GM19099 (cell line): ENCODE results near the gene MGMT.

Experiments used
- POLR2A ChIP-seq: IDR thresholded peaks from 3 replicates; pipeline ENCODE4 v1.6.1; 2011; ENCODE audit warnings: low read depth; ENCODE audit not compliant: insufficient read length; ENCODE audit errors: extremely low read depth

Gene MGMT

DNA sequence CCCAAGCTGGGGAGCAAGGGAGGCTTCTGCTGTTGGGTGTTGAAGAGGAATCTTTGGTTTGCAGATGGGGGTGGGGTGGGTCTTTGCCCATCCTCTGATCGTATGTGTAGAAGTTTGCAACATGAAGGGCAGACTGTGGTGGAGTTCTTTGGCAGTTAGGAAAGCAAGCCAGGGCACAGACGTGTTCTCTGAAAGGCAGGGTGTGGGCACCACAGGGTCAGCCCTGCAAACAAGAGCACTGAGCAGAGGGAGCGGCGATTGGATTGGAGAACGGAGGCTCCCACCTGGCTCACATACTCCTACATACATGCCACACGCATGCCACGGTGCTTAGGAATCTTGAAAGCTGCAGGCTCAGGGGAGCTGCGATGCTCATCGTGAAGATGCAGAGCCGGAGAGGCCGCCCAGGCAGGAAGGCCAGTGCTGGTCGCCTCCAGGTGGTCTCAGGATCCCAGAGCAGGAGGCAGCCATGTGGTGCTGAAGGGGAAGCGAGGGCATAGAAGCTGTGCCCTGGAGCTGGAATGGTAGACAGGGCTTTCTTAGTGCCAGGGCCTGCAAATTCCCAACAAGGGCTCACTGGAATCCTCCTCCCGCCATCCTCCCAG, 149.0 kb downstream of the MGMT start:
- no peak for TF ChIP-seq POLR2A

DNA sequence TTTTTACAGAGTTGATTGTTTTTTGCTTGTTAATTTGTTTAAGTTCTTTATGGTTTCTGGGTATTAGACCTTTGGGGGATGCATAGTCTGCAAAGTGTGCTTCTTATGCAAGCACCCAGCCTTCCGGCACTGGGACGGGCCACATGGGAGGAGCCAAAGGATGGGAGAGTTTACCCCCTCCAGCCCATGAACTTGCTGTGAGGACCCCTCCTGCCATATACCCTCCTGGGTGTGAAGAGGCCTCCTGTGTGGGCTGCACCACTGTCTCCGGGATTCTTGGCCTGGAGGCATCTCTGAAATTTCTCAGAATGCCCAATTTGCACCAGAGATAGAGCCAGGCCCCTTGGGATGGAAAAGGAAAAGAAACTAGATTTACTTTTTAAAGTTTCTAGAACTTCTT, 150.7 kb downstream of the MGMT start:
- no peak for TF ChIP-seq POLR2A

DNA sequence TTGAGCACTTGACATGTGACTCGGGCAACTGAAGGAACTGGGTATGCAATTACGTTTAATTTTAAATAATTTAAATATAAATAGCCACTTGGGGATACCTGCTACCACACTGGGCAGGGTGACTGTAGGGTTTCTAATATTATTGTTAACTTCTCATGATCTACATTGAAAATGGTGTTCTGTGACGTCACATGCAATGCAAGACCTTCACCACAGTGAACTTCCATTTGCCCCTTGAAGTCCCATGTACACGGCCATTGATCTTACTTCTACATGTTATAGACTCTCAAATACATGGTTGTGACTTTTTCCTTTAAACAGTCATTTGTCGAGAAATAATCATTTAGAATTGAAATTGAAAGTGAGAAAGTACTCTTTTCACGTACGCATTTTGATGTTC, 154.0 kb downstream of the MGMT start:
- TF ChIP-seq POLR2A = no peak

DNA sequence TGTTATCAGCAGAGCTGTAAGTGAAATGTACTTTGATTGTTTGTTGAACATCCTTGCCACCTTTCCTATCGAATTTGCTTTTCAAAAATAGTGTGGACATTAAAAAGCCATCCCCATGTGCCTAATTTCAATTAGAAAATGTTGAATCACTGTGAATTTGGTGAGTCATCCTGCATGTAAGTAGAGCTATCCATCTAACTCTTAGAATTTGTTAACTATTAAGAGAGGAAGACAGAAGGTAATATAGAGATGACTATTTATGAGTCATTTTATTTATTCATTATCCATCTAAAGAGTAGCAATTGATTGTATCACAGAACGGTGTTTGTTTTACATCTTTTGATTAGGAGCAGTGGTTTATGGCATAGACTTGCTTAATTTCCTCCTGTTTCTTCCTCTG, 154.7 kb downstream of the MGMT start:
- TF ChIP-seq POLR2A = no peak

DNA sequence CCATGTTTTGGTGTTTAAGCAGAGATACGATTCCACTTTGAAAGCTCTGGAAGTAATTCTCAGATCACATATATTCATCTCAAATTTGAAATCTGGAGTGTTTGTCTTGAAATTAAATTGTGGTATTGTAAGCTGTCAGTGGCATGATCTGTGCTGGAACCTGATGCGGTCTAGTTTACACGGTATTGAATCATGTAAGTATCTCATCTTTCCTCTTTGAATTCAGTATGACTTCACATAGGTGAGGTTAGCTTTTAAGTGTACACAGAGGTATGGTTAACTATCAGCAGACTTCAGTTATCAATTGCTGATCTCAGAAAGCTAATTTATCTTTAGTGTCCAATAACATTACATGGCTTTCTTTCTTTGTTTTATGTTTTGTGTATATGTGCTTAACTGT, 155.2 kb downstream of the MGMT start:
- no peak for TF ChIP-seq POLR2A

DNA sequence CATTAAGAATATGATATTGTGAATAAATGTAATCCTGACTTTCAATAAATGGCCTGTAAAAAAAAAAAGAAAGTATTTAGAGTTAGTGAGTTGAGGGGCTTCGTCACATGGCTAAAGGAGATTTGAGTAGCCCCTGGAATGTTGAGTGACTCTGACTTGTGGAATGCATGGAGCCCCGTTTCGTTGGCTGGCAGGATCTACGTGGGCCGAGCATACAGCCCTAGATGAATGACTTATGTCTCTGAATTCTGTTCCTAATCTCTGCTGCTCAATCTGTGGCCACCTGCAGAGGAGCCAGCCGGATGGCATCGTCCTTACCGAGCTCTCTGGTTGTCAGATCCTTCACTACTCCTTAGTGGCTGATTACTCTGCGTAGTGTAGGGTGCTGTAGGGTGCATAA, 155.7 kb downstream of the MGMT start:
- no peak for TF ChIP-seq POLR2A

DNA sequence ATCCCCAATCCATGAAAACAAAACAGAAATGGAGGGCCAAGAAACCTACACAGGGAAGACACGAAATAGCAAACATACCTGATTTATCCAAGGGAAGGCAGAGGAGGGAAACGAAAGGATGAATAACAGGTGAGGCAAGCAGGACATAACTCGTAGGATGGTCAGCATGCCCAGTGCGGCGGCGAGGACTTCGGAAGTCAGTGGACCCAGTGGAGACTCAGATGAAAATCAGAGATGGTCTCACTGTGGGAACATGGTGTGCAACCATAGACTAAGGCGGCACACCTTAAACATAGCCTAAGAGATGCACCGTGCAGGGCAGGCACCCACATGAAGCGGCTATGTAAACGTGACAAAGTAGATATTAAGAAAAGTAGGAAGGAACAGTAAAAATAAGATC, 157.5 kb downstream of the MGMT start:
- no peak for TF ChIP-seq POLR2A

DNA sequence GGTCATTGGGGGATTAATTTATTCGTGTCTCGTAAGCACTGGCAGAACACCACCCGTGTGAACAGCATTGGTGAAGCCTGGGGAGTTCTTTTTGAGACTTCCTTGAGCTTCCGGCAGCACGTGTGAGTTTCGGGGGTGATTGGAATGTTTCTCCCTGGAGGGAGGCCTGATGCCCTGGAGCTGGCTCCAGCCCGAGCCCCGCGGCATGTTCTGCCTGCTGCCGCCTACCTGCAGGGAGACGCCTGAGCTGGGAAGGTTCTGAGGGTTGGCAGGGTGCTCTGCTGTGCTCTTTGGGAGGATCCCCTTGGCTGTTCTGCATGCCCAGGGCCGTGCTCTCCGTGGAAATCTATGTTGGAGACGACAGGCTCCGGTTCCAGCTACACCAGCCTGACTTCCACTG, 159.3 kb downstream of the MGMT start:
- TF ChIP-seq POLR2A = no peak

DNA sequence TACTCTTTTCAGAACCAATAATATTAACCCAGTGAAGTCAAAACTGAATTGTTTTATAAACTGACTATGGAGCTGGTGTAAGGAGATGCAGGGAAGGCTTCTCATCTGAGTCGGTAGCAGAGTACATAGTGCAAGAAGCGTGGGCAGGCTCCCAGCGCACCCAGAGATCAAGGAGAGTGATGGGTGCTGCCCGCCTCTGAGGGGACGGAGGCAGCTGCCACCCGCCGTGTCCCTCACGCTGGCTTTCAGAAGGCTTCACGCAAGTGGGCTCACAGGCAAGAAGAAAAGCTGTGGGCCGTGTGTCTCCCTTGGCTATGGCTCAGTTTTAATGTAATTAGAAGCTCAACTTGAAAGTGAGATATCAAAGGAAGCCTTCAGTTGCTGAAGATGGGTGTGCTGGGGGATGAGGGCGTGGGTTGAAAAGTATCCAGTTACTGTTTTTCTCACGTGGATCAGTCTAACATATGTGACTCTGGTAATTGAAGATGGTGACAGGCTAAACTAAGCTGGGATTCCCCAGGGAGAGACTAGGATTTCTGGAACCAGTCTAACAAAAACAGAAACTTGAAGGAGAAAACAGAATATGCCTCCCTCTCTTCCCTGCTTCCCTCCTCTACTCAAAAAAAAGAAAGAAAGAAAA, 159.9 kb downstream of the MGMT start:
- TF ChIP-seq POLR2A = no peak

DNA sequence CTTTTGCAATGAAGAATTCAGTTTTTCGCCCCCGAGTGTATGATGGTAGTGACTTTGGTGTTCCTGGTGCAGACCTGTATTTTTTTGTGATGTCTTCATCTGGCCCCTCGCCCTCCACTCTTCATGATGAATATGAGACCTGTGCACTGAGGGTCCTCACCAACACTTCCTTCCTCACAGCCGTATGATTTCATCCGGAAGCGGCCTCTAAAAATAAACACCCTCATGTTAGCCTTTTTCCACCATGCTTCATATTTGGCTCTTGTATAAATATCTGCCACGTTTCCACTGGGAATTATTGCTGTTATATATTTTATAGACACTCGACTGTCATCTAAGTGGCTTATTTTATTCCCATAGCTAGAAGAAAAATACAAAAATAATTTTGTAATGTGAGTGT, 160.4 kb downstream of the MGMT start:
- no peak for TF ChIP-seq POLR2A

DNA sequence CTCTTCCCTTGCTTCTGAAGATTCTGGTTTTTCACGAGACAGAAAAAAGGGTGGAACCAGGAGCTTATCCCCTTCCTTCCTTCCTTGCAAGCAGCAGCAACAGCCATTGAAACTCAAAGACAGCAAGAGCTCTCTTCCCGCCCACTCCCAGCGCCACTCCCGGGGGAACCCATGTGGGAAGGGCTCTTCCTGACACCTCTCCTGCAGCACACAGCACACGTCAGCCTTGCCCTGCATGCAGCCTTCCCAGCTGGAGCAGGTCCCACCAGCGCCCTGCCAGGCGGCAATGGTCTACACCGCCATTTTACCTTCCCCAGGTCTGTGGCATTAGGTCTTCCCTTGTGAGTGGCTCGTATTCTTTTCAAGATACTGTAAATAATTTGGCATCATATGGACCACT, 161.8 kb downstream of the MGMT start:
- no peak for TF ChIP-seq POLR2A

DNA sequence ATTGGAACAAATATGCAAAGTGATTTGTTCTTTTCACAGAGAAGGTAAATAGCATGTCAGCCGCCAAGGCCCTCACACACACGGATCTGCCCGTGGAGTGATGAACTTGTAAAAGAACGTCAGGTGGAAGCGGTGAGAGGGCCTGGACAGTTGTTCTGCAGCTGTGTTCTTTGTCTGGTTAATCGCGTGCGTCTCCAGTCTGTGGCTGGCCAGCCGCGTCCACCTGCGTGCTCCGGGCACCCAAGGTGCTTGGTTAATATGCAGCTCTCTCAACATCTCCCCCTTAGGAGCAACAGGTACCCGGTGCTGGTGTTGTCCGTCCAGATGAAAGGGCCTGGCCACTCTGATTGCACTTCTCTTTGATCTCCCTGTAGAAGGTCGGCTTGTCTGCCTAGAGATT, 162.9 kb downstream of the MGMT start:
- TF ChIP-seq POLR2A = no peak

DNA sequence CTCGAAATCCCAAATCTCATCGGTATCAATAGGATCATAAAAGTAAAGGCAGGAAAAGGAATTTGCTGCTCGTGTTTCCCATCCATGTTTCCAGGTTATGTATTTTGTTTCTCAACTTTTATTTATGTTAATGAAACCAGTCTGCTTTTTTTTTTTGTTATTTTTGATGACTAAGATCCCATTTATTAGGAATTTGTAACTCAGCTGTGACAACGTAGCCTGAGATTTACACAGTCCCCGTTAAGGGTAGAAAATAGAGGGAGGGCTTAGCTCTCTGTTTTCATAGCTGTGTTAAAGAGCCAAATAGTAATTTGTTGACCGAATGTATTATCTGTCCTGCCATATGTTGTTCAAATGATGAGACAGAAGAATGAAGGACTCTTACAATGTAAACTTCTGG, 164.0 kb downstream of the MGMT start:
- TF ChIP-seq POLR2A = no peak

DNA sequence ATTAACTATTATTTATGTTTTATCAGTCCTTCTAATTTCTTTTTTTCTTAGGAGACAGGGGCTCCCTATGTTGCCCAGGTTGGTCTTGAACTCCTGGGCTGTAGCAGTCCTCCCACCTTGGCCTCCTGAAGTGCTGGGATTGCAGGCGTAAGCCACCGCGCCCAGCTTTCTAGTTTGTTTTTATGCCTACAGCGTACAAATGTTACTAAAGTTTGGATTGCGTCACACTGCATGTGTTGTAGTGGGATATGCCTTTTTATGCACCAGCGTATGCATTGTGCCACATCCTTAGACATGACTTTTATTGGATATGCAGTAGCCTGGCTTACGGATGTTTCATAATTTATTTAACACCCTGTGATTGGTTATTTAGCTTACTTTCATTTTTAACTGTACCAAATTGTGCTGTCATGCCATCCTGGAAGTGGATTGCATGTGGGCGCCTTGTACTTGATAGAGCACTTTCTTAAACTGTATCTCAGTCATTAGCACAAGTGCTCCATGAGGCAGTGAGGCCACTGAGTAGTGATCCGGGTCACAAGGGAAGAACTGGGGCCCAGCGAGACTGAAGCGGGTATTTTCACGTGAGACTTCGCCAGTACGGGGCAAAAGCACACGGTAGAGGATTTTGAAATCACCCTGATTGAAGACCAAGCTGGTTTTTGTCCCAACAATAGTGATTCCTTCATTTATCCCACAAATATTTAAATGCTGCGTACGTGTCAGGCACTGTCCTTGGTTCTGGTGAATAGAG, 165.0 kb downstream of the MGMT start:
- no peak for TF ChIP-seq POLR2A

DNA sequence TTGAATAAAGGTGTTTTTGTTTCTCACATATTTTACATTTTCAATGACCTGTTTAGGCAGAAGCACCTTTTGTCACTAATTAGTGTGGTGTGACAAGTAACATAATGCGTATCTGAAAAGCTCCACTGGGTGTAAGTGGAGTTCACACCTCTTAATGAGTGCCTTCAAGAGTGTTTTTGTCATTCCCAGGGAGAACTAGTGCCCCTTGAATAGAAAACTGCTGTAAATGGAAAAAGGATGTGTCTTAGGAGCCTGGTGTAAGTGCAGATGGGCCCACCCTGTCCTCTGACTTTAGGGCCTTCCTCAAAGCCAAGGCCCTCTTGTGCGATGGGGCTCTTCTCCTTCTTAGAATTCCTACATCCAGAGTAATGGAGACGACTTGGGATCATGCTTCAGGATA, 170.0 kb downstream of the MGMT start:
- TF ChIP-seq POLR2A = no peak

DNA sequence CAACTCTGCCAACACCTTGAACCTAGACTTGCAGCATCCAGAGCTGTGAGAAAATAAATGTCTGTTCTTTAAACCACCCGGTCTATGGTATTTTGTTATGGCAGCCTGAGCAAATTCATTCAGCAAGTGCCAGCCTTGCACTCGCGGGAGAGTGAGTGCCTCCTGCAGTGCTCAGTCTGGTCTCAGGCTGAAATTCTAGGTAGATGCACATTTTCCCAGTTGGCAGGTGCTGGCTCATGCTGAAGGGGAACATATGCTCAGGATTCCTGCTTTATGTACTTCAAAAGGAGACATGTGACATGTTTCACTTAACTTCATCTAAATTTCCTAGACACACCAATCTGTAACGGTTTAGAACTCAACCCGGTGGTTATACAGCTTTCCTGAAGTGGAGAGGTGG, 170.8 kb downstream of the MGMT start:
- no peak for TF ChIP-seq POLR2A
